HG03159 (cell line): ENCODE data around the gene CDK10.
"Not testable (repeated sequence)": the region's sequence is repeated elsewhere in the genome, so short reads cannot be mapped to it uniquely, and the experiment has no call there.

Source experiments
- ATAC-seq: cut with Tn5 transposase; IDR thresholded peaks from one replicate; pipeline ENCODE4 v1.9.1; 2021; ENCODE audit warnings: mild to moderate bottlenecking, moderate library complexity; ENCODE audit not compliant: unreplicated experiment

The CDK10 gene

GRCh38 chr16:89667000-89667399, 19.5 kb upstream of the CDK10 start:
- ATAC-seq = not testable (repeated sequence)

- no peak for ATAC-seq
These were observed 18.9 kb upstream of the CDK10 start for GRCh38 chr16:89667633-89668032.

- ATAC-seq = no peak
These were observed 17.7 kb upstream of the CDK10 start for GRCh38 chr16:89668790-89669158.

- ATAC-seq = no peak
These were observed 16.7 kb upstream of the CDK10 start for GRCh38 chr16:89669755-89670154.

GRCh38 chr16:89670496-89671431, 15.7 kb upstream of the CDK10 start:
- ATAC-seq = no peak

GRCh38 chr16:89671565-89671964, 14.9 kb upstream of the CDK10 start:
- not testable (repeated sequence) for ATAC-seq

GRCh38 chr16:89672177-89672941, 14.1 kb upstream of the CDK10 start:
- no peak for ATAC-seq

GRCh38 chr16:89678258-89678657, 8.2 kb upstream of the CDK10 start:
- no peak for ATAC-seq

GRCh38 chr16:89685916-89686315, 573 bp upstream of the CDK10 start:
- ATAC-seq = no peak

- ATAC-seq = peak; percentile 37
These were observed 827 bp downstream of the CDK10 start for GRCh38 chr16:89687092-89687940.

GRCh38 chr16:89688395-89688794, 1.9 kb downstream of the CDK10 start:
- ATAC-seq = no peak

GRCh38 chr16:89689142-89689541, 2.7 kb downstream of the CDK10 start:
- no peak for ATAC-seq

- ATAC-seq = not testable (repeated sequence)
These were observed 3.1 kb downstream of the CDK10 start for GRCh38 chr16:89689621-89690020.

GRCh38 chr16:89690392-89690901, 4.0 kb downstream of the CDK10 start:
- ATAC-seq = no peak

GRCh38 chr16:89691231-89691985, 4.9 kb downstream of the CDK10 start:
- ATAC-seq = no peak

GRCh38 chr16:89691986-89692569, 5.6 kb downstream of the CDK10 start:
- ATAC-seq = no peak

- ATAC-seq = no peak
These were observed 6.8 kb downstream of the CDK10 start for GRCh38 chr16:89693289-89693731.

- ATAC-seq = no peak
These were observed 7.7 kb downstream of the CDK10 start for GRCh38 chr16:89693931-89694783.

GRCh38 chr16:89694784-89695085, 8.2 kb downstream of the CDK10 start:
- not testable (repeated sequence) for ATAC-seq
